Measurements from ENCODE around the gene PSTPIP2.

DNA sequence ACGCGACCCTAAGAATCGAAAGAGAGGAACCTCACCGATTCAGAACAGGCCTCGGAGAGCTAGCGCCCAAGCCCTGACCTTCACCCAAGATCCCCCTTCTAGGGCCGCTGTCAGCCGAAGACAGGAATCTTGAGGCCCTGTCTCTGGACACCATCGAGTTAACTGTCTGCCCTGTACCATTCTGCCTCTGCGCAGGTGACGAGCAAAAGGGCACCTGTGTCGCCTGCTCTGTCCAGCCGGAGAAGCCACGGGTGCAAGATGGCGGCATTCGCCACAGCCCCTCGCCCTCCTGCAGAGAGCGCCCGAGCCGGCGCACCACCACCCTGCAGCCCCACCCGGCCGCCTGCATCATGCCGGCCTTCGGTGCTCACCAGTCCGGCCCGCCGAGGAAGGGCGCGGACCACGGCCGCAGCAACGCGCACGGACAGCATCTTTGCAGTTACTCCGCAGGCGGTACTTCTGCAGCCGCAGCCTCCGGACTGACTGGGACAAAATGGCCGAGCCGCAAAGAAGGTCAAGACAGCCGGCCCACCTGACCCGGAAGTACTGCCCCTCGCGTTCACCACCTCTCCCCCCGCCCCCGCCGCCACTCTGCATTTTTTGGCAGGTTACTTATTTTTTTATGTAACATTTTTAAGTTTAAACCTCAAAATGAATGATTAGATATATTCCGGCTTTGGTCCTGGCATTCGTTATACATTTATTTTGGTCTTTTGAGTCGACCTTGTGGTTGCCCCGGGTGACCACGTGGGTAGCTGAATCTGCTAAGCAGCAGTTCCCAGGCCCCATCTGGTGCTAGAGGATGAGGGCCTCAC, 25.9 kb upstream of the PSTPIP2 start, which contains the start of gene ATP5F1A:
- TF ChIP-seq EZH2 (IDR thresholded peaks at IDR 0.05; ENCODE audit: insufficient read depth, low read length) = no peak
- TF ChIP-seq, protein P1, sequence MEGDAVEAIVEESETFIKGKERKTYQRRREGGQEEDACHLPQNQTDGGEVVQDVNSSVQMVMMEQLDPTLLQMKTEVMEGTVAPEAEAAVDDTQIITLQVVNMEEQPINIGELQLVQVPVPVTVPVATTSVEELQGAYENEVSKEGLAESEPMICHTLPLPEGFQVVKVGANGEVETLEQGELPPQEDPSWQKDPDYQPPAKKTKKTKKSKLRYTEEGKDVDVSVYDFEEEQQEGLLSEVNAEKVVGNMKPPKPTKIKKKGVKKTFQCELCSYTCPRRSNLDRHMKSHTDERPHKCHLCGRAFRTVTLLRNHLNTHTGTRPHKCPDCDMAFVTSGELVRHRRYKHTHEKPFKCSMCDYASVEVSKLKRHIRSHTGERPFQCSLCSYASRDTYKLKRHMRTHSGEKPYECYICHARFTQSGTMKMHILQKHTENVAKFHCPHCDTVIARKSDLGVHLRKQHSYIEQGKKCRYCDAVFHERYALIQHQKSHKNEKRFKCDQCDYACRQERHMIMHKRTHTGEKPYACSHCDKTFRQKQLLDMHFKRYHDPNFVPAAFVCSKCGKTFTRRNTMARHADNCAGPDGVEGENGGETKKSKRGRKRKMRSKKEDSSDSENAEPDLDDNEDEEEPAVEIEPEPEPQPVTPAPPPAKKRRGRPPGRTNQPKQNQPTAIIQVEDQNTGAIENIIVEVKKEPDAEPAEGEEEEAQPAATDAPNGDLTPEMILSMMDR (IDR thresholded peaks at IDR 0.05; ENCODE audit: insufficient read depth, low read depth, low read length) = no peak

All from astrocyte (in vitro differentiated cells and primary cell).